ENCODE measurements around the gene RNU6-9.

GRCh38 chr19:843836-844545 lies 49.3 kb upstream of the RNU6-9 start:
- TF ChIP-seq CTCF (IDR thresholded peaks at IDR 0.05; ENCODE audit: insufficient read depth, low read depth, low read length) (no peak), EZH2 (IDR thresholded peaks at IDR 0.05; ENCODE audit: insufficient read depth, low read length) (no peak)
